GM12872 (cell line): Measurements from ENCODE around the gene LRFN2.

Experiments
- TF ChIP-seq, protein P1 (sequence below): IDR thresholded peaks from 3 replicates; pipeline ENCODE4 v1.5.1; 2011; ENCODE audit warnings: low read depth, mild to moderate bottlenecking, low read length, moderate library complexity; ENCODE audit not compliant: insufficient read depth

LRFN2 gene

DNA sequence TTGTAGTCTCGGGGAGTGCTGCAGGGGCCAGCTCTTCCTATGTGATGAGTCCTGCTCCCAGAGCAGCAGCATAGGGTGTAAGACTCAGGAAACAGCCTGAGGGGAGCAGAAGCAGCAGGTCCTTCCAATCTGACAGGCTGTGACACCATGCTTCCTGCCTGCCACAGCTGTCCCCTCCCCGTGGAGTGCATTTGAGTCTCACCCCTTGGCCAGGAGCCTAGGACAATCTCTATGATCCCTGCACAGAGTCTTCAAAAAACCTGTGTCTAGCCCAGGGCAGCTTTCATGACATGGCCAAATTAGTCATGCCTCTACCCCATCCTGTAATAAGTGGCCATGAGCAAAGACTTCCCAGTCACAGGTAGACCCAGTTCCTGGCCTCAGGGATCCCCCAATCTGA lies 23.1 kb upstream of the LRFN2 start:
- TF ChIP-seq, protein P1, sequence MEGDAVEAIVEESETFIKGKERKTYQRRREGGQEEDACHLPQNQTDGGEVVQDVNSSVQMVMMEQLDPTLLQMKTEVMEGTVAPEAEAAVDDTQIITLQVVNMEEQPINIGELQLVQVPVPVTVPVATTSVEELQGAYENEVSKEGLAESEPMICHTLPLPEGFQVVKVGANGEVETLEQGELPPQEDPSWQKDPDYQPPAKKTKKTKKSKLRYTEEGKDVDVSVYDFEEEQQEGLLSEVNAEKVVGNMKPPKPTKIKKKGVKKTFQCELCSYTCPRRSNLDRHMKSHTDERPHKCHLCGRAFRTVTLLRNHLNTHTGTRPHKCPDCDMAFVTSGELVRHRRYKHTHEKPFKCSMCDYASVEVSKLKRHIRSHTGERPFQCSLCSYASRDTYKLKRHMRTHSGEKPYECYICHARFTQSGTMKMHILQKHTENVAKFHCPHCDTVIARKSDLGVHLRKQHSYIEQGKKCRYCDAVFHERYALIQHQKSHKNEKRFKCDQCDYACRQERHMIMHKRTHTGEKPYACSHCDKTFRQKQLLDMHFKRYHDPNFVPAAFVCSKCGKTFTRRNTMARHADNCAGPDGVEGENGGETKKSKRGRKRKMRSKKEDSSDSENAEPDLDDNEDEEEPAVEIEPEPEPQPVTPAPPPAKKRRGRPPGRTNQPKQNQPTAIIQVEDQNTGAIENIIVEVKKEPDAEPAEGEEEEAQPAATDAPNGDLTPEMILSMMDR, result no peak

DNA sequence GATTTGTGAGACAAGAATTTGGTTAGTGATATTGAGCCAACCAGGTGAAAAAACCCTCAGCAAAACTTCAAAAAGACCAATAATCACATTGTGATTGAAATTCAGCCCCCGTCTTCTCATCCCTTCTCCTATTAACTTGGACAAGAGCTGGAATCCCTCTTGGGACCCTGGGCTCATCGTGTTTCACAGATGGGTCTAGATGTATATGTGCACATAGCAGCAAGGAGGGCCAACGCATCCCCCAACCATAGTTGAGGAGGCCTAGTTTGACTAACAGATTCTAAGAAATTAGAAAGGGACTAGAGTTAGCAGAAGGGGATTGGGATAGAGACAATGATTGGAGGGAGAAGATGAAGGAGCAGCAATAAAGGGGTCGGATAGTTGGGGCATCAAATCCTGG lies 19.8 kb upstream of the LRFN2 start:
- TF ChIP-seq, protein P1, result no peak

DNA sequence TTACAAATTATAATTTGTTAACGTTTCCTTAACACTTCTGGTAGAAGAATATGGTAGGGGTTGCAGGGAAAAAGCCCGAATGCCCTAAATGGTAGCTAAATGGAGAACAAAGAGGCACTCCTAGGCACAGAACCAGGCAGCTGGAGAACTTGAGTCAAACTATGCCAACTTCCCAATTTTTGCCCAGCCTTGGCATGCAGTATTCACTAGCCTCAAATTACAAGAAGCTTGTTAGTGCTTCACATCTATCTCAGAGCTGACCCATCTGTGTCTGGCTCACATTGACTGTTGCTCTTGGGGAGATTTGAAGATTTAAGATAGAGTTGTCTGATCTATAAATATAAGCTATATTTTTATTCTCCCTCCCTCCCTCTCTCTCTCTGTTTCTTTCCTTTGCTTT lies 19.4 kb upstream of the LRFN2 start:
- TF ChIP-seq, protein P1, result no peak

DNA sequence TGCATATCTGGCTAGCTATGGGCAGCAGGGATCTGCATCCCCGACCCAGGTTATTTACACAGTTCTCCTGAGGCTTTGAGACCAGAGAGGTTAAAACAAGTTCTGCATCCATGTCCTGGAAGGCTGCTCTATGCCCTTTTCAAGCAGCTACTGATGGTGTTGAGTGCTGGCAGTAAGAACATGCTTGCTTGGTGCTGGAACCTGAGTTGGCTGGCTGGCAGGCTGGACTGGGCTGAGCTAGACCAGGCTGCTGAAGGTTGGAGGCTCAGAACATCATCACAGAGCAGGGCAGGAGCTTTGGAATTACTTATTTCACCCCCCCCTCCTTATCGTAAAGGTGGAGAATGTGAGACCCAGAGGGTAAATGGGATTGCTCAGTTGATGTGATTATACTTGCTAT lies 16.9 kb upstream of the LRFN2 start:
- TF ChIP-seq, protein P1, result no peak

DNA sequence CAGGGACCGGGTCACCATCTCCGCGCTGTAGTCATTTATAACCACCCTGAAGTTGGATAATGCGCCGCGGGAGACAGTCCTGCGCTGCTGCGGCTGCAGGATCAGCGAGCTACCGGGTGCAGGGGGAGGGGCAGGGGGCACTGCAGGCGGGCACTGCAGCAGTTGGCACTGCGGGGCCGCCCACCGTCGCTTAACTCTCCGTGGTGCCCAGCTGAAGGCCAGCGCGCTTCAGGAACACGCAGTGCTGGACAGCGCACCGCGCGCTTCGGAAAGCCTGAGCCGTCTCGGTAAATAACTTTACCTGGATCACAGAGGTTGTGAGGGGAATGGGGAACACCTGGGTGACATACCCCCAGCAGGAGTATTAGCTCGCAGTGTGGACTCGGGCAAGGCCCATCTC lies 12.4 kb upstream of the LRFN2 start:
- TF ChIP-seq, protein P1, result no peak

DNA sequence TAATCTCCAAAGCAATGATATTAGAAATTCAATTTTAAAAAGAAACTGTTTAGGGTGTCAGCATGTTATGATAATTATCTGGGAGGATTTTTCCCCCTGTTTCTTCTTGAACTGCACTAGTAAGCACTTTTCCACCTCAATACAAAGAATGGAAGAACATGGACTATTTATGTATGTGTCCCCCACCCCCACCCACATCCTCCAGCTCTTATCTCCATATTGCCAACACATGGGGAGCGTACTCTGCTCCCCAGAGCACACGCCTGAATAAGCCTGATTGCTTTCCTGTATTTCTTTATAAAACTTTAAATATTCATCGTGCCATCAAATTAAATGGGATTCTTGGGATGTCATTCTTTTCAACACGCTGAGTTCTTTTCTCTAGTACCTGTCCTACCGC lies 11.4 kb upstream of the LRFN2 start:
- TF ChIP-seq, protein P1, result no peak

DNA sequence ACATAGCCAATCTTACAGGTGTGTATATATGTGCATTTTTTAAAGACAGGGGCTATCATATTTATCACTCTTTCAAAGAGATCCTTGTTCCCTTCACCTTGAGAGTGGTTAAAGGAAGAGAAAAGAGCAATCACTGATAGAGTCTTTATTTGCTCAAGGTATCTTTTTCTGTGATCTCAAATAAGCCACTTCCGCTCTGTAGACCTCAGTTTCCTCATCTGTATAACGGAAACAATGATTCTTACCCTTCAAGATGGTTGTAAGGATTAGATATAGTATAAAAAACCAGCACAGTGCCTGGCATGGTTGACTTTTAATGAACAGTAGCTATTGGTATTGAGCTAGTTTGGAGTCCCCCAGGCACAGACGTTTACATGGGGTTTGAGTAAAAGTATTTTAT lies 10.1 kb upstream of the LRFN2 start:
- TF ChIP-seq, protein P1, result no peak

DNA sequence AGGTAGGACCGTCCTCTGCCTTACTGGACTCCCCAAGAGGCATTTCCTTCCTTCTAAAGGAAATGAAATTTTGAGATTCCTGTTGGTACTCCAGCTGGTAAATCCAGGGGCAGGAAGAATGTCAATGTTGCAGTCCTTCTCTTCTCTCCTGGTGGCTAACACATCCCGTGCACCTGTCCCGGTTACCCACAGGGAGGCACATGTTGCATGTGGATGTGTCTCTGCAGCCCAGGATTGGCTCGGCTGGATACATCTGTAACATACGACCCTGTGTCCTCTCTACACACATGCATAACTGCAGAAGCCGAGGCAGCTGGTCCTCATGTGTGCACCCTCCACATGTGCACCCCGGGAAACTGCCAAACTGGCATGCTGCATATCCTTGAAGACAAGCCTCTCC lies 1.3 kb upstream of the LRFN2 start:
- TF ChIP-seq, protein P1, result no peak
